Activated T-cell treated with anti-CD3 and anti-CD28 coated beads for 48 hours (primary cell): ENCODE measurements around the gene NT5DC4.

Experiments
- DNase-seq: peaks from one replicate; pipeline ENCODE4 v3.0.0-alpha.2; 2020; ENCODE audit warnings: low read depth

Gene NT5DC4

GRCh38 chr2:112723547-112723940 is 2.7 kb downstream of the NT5DC4 start:
- no peak for DNase-seq

- DNase-seq, result no peak
Observed at GRCh38 chr2:112723995-112724394, 3.2 kb downstream of the NT5DC4 start.

DNA sequence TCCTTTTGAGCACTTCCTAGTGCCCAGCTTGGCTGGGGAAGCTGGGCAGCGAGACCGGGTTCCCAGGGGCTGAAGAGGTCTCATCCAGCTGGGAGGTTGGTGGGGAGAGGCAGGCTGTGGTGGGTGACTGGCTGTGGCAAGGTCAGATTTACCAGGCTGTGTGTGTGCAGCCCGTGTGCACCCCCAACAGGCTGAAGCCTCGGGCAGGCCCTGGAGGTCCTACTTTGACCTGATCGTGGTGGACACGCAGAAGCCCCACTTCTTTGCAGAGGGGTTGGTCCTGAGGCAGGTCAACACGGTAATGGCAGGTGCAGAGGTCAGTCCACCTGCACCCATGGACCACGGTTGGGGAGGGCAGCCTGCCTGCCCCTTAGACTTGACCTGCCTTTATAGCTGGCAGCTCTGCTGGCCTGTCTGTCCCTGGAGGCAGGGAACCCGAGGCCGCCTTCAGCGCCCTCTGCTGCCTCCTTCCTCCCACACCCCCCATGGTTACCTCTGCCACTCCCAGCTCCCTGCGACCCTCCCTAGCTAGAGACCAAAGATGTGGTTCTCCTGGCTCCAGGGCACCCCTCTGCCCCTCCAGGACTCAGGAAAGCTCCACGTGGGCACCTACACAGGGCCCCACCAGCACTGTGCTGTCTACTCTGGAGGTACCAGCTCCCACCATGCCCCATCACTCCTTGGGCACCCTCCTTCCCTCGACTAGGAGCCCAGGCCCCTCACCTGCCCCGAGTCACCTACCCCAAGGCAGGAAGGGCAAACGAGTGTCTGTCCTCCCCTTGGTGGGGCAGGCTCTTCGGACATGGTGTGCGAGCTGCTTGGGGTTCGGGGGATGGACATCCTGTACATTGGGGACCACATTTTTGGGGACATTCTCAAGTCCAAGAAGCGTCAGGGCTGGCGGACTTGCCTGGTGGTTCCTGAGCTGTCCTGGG is 4.0 kb downstream of the NT5DC4 start:
- DNase-seq, result no peak

DNA sequence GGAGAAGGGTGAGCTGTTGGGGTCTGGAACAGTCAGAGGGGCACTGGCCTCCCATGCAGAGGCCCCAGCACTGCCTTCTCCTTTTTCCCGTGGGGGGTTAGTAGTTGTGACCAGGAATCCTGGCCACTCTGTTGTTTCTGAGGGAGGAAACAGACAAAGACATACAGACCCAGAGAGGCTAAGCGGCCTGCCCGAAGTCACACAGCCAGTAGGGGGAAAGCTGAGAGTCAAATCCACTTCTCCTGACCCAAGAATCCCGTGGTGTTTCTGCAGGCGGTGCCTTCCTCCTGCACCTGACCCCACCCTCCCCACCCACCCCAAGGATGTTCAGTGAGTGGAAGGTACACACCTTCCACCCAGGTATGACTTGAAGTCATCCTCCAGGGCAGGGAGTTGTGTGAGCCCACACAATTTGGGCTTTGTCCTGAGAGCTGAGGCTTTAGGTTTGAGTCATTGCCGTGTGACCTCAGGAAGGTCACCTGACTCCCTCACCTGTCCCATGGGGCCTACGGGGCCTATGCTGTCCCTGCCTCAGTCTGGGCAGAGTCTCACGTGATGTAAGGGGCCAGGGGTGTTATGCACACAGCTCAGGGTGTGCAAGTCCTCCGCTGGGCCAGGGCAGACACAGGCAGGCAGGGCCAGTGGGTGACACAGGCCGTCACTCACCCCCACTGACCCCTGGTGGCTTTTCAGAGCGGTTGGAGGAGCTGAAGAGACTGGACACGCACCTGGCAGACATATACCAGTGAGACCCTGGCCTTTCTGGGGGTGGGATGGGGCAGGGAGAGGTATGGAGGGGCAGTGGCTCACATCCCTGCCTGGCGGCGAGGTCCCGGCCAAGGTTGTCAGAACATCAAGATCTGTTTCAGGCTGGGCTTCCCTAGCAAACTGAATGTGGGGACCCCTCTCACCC is 5.0 kb downstream of the NT5DC4 start:
- DNase-seq, result no peak

DNA sequence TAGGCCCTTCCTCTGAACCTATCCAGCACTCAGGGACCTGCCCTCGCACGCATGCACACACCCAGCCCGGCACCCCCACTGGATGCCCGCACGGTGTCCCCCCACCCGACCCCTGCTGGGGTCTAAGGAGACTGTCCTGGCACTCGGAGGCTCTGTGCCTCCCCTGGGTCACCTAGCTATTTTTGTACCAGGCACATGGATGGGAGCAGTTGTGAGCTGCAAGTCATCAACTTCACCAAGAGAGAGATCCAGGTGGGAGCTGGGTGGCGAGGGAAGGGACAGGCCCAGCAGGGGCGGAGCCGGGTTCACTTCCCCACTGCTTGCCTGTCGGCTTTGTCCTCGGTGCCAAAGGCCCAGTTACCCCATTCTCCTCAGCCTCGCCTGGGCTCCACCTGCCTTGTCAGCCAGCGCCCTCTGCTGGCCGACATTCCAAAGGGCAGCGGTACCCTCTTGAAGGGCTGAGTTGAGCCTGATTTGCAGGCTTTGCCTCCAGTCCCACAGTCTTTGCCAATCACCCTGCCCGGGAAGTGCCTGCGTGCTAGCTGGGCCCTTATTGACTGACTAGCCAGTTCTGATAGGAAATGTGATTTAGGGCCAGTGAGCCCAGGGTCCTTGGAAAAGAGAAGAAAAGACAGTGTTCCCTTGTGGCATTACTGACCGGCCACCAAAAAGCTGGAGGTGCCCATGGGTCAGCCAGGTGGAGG is 5.8 kb downstream of the NT5DC4 start:
- peak; percentile 85 for DNase-seq

GRCh38 chr2:112727276-112728028 is 6.6 kb downstream of the NT5DC4 start:
- DNase-seq, result no peak

GRCh38 chr2:112728029-112728362 is 7.2 kb downstream of the NT5DC4 start:
- DNase-seq, result no peak

DNA sequence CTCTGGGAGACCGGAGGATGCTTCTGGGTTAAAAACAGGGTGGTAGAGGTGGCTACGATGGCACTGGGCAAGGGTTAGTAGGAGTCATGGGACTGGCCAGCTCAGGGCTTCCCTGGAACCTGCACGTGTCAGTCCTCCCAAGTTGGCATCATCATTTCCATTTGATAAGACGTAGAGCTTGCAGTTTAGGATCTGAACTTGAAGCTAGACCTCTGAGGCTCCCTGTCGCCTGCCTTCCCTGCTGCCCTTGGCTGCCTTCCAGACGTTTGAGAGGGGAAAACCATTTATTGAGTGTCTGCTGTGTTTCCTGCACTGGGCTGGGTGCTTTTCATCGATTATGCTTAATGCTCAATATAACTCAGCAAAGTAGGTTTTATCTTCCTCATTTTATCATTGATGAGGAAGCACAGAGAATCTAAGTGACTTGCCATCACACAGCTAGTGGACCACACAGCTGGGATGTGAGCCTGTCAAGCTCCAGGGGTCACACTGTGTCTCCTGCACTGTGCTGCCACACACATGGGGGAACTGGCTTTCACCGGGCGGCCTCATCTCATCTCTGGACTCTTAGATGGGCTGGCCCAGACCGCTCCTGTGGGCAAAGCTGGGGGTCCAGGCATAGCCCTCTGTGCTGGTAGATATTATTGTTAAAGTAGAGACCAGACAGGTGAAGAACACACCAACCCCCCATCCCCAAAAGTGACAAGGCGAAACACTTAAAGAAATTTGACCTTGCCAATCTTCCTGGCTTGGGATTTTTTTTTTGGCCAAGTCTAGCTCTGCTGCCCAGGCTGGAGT is 7.8 kb downstream of the NT5DC4 start:
- no peak for DNase-seq

DNA sequence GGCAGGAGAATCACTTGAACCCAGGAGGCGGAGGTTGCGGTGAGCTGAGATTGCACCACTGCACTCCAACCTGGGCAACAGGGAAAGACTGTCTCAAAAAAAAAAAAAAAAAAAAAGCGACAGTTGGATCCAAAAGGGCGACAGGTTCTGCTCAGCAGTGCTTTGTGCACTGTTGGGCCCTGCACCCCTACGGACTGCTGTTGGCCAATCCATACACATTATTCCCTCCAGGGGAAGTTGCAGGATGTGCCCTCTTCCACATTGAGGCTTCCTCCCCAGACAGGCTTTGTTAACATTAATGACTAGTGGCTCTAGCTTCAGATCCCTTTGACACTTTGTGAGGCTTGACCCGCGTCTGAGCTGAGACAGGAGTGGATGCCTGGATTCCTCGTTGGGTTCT is 9.4 kb downstream of the NT5DC4 start:
- DNase-seq, result no peak

- DNase-seq, result no peak
Observed at GRCh38 chr2:112730791-112731190, 10.0 kb downstream of the NT5DC4 start.

DNA sequence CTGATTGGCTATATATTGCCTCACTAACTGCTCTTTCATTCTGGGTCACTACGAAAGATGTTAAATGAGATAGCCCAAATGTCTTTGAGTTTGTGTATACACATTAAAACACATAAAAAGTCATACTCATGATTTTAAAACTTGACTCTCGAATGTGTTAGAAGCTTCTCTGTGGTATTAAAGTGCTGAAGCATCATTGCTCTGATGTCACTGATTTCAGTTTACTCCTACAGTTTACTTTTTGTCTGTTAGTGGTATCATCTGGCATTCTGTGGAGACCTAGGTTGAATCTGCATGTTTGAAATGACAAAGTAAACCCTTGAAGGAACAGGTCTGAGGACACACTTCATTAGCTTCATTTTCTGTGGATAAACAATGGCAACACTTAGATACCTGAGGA is 10.7 kb downstream of the NT5DC4 start:
- no peak for DNase-seq

DNA sequence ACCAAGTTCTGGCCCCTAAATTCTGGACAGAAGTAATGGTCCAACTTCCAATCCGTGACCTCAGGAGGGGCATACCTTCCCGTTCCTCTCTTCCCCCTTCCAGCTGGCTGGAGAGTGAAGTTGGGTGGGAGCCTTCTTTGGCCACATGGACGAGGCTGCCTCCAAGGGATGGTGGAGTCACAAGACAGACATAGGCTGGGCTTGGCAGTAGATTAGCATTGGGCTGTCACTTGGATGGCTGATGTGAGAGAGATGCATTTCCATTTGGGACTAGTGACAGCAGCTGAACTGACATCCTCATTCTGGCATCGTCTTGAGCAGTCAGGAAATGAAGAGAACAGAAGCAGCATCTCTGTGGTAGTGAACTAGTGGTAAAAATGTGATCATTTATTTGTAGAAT is 12.6 kb downstream of the NT5DC4 start:
- no peak for DNase-seq

- no peak for DNase-seq
Observed at GRCh38 chr2:112733871-112734270, 13.1 kb downstream of the NT5DC4 start.

DNA sequence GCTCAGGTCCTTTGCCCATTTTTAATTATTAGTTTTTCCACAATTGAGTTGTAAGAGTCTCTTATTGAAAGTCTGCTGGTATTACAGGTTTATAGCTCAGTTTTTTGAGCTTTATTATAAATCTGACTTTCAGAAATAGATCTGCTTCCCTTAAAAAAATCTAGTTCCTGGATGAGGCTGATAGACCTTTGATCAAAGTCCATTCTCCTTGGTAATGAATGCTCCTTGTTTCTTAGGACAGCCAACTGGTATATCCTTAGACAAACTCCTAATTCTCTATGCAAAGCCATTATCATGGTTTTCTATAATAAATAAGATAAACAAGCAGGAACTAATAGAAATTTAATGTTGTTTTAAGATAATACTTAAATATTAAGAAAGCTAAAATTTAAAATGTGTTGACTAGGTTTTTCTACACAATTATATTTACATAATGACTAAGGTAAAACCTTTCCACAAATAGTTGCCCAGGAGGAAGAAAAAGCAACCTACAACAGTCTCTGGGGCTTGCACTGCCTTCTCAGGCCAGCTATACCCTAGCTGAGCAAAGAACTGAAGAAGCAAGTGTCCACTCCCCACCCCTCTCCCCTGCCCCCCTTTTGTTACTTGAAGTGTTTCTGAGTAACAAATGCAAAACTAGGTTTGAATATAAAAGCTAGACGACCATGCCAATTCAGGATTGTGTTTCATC is 16.9 kb downstream of the NT5DC4 start:
- DNase-seq, result no peak

GRCh38 chr2:112740527-112740926 is 19.7 kb downstream of the NT5DC4 start:
- no peak for DNase-seq

DNA sequence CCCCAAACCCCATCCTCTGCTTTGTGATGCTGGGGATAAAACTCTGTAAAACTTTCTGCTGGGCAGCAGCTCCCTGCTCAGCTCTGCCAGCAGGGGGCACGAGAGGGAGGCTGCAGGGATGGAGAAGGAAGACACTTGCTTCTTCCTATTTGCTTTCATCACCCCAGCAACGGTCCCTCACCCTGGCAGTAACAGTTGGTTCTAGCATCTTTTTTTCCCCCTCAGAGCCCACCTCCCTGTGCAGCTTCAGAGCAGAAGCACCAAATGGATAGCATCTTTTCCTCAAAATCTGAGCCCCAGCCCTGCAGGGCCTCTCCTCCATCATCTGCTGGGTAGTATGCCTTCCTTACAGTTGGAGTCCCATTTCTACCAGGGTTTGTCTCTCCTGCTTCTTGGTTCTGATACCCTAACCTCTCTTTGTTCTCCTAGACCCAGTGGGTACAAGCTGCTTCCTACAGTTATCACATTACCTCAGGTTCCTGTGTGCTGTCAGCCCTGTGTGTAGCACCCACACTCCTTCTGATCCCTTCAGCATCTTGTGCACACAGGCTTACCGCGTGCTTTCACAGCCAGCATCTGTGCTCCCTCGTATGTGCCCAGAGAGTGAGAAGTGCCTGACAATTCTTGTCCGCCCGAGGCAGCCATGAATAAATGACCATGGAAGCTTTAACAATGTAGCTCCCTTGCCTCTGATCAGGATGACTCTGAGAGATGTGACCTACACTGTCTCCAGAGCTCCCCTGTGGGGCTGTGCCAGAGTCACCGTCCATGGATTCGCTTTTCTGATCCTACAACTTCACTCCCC is 29.1 kb downstream of the NT5DC4 start:
- peak; percentile 76 for DNase-seq

- no peak for DNase-seq
Observed at GRCh38 chr2:112750560-112750843, 29.7 kb downstream of the NT5DC4 start.

- no peak for DNase-seq
Observed at GRCh38 chr2:112751451-112752197, 30.8 kb downstream of the NT5DC4 start.

DNA sequence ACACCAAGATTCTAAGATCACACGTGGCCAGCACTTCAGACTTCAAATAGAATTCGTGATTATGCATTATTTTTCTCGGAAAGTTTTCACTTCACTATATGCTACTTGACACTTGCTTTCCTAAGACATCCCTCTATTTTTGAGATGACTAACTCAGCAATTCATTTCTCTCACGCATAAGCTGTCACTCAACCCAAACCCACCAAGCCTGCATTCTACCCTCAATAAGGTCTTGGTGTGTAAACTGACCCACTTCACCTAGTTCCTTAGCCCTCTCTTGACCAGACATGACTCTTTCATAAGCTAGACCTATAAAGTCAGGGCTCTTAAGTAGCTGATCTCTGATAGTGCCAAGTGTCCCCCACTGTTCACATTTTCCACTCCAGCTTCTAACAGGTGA is 31.8 kb downstream of the NT5DC4 start:
- no peak for DNase-seq
